IPS-15b (cell line): Measurements from ENCODE around the gene DUSP8.
"Not testable (repeated sequence)": the region's sequence is repeated elsewhere in the genome, so short reads cannot be mapped to it uniquely, and the experiment has no call there.

Experiments
- H3K27me3 ChIP-seq: one replicate; pipeline ENCODE4 v1.6.1; 2013; ENCODE audit warnings: low read length; ENCODE audit not compliant: control insufficient read depth, insufficient read depth
- H3K36me3 ChIP-seq: one replicate; pipeline ENCODE4 v1.6.1; 2013; ENCODE audit warnings: low read length; ENCODE audit not compliant: control insufficient read depth, insufficient read depth
- H3K4me1 ChIP-seq: one replicate; pipeline ENCODE4 v1.6.1; 2013; ENCODE audit warnings: mild to moderate bottlenecking, low read length; ENCODE audit not compliant: control insufficient read depth, insufficient read depth
- H3K4me3 ChIP-seq: one replicate; pipeline ENCODE4 v1.5.1; 2013; ENCODE audit warnings: low read depth, low read length
- H3K9ac ChIP-seq: one replicate; pipeline ENCODE4 v1.6.1; 2013; ENCODE audit warnings: low read depth, mild to moderate bottlenecking, low read length
- H3K9me3 ChIP-seq: one replicate; pipeline ENCODE4 v1.6.1; 2013; ENCODE audit warnings: mild to moderate bottlenecking, low read length; ENCODE audit not compliant: control insufficient read depth, insufficient read depth

Gene DUSP8

DNA sequence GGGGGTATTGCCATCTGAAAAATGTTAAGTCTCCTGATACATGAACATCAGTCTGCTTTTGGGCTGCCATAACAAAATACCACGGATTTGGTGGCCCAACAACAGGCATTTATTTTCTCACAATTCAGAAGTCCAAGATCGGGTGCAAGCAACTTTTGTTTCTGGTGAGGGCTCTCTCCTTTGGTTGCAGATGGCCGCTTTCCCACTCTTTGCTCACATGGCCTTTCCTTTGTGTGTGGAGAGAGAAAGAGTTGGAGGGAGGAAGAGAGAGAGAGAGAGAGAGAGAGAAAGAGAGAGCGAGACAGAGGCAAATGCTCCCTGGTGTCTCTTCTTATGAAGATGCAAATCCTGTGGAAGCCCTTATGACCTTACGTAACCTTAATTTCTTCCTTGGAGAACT, 28.6 kb upstream of the DUSP8 start:
- Histone ChIP-seq H3K4me3 (no peak overlapping the region), H3K9me3 (no peaks in the 10 kb centered on the region), H3K4me1 (peaks cover 16% of the 10 kb centered on the region), H3K9ac (no peak overlapping the region), H3K36me3 (no peaks in the 10 kb centered on the region), H3K27me3 (peaks cover 4% of the 10 kb centered on the region)

GRCh38 chr11:1598816-1599215, 26.7 kb upstream of the DUSP8 start:
- Histone ChIP-seq H3K27me3 (peaks cover 4% of the 10 kb centered on the region), H3K36me3 (no peaks in the 10 kb centered on the region)

DNA sequence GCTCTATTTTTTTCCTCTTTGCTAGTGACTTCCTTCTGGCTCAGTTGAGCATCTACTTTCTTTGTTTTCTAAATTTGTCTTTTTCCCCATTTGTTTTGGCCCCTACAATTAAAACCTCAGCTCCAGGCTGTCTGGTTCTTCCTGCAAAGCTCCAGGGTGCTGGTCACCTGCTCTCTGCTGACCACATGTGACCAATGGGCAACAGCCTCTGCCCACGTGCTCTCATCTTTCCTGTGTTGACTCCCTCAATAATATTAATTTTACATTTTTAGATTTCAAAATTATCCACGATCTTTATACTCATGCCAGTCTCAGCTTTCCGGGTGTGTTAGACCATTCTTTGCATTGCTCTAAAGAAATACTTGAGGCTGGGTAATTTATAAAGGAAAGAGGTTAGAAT, 26.3 kb upstream of the DUSP8 start:
- not testable (repeated sequence) for H3K27me3 ChIP-seq, H3K9me3 ChIP-seq, H3K4me3 ChIP-seq, H3K9ac ChIP-seq, H3K36me3 ChIP-seq
- H3K4me1 ChIP-seq, result peaks cover 17% of the 10 kb centered on the region

More at GRCh38 chr11:1598816-1599215, 26.7 kb upstream of the DUSP8 start:
- Histone ChIP-seq H3K4me1 (peaks cover 17% of the 10 kb centered on the region), H3K4me3 (no peak overlapping the region), H3K9ac (no peak overlapping the region), H3K9me3 (no peaks in the 10 kb centered on the region)

GRCh38 chr11:1597994-1598380, 25.9 kb upstream of the DUSP8 start, which contains the start of gene KRTAP5-2:
TSS of gene KRTAP5-2 (minus strand) at chr11:1598294. CDS start at chr11:1598250, 44 bp downstream.
- peaks cover 4% of the 10 kb centered on the region for H3K27me3 ChIP-seq
- H3K9ac ChIP-seq, result no peak within 1 kb of the TSS
- no peak within 1 kb of the TSS for H3K4me3 ChIP-seq

DNA sequence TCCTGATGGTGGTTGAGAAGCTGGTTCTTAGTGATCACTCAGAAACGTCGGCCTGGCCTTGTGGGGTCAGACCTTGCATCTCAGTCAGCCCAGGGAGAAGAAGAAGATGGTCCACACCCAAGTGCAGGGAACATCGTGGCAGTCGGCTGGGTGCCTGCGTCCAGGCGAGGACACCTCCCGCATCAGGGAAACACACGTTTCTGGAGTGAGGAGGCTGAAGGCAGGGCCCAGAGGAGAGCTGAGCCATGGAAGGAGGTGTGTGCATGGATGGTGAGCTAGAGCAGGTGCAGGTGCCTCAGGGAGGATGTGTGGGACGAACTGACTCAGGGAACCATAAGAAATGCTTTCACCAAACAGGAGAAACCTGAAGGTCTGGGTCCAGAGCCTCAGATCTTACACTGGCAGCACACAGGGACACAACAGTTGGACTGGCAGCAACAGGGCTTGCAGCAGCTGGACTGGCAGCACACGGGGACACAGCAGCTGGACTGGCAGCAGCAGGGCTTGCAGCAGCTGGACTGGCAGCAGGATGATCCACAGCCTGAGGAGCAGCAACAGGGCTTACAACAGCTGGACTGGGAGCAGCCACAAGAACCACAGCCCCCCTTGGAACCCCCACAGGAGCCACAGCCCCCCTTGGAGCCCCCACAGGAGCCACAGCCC, 25.4 kb upstream of the DUSP8 start:
- Histone ChIP-seq H3K9ac (no peak overlapping the region), H3K27me3 (peaks cover 4% of the 10 kb centered on the region), H3K4me1 (peaks cover 17% of the 10 kb centered on the region), H3K36me3 (no peaks in the 10 kb centered on the region), H3K9me3 (no peaks in the 10 kb centered on the region), H3K4me3 (no peak overlapping the region)

More at GRCh38 chr11:1597994-1598380, 25.9 kb upstream of the DUSP8 start, which contains the start of gene KRTAP5-2:
- Histone ChIP-seq H3K36me3 (no peaks in the 10 kb centered on the region), H3K9me3 (no peaks in the 10 kb centered on the region), H3K4me1 (peaks cover 17% of the 10 kb centered on the region)

GRCh38 chr11:1596576-1597121, 24.6 kb upstream of the DUSP8 start:
- H3K9me3 ChIP-seq, H3K36me3 ChIP-seq, H3K27me3 ChIP-seq, H3K4me3 ChIP-seq: not testable (repeated sequence)
- Histone ChIP-seq H3K4me1 (peaks cover 17% of the 10 kb centered on the region), H3K9ac (peak overlapping the region; percentile 65)

- H3K27me3 ChIP-seq, H3K9me3 ChIP-seq, H3K36me3 ChIP-seq, H3K9ac ChIP-seq, H3K4me3 ChIP-seq: not testable (repeated sequence)
- H3K4me1 ChIP-seq, result peaks cover 17% of the 10 kb centered on the region
These were observed 24.0 kb upstream of the DUSP8 start for GRCh38 chr11:1595994-1596575.

- H3K4me3 ChIP-seq, result no peak overlapping the region
- no peaks in the 10 kb centered on the region for H3K9me3 ChIP-seq
- H3K4me1 ChIP-seq, result peaks cover 13% of the 10 kb centered on the region
- peaks cover 4% of the 10 kb centered on the region for H3K27me3 ChIP-seq
- H3K9ac ChIP-seq, result no peak overlapping the region
- H3K36me3 ChIP-seq, result no peaks in the 10 kb centered on the region
These were observed 20.6 kb upstream of the DUSP8 start for GRCh38 chr11:1592628-1593027.

DNA sequence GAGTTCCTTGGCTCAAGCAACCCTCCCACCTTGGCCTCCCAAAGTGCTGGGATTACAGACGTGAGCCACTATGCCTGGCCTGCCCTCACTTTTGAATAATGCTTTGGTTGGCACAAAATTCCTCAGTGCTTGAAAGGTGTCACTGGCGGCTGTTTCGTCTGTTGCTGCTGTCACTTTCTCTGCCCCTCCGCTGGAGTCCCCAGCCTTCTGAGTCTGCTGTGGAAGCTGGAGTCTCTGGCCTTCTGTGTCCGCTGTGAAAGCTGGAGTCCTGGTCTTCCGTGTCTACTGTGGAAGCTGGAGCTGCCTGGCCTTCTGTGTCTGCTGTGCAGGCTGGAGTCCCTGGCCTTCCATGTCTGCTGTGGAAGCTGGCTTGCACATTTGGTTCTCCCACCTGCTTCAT, 17.9 kb upstream of the DUSP8 start:
- Histone ChIP-seq H3K27me3 (no peaks in the 10 kb centered on the region), H3K4me1 (no peaks in the 10 kb centered on the region), H3K9ac (no peak overlapping the region), H3K9me3 (no peaks in the 10 kb centered on the region), H3K36me3 (no peaks in the 10 kb centered on the region), H3K4me3 (no peak overlapping the region)

- not testable (repeated sequence) for H3K36me3 ChIP-seq, H3K9ac ChIP-seq, H3K27me3 ChIP-seq, H3K4me1 ChIP-seq, H3K9me3 ChIP-seq, H3K4me3 ChIP-seq
These were observed 17.3 kb upstream of the DUSP8 start for GRCh38 chr11:1589191-1589963.

DNA sequence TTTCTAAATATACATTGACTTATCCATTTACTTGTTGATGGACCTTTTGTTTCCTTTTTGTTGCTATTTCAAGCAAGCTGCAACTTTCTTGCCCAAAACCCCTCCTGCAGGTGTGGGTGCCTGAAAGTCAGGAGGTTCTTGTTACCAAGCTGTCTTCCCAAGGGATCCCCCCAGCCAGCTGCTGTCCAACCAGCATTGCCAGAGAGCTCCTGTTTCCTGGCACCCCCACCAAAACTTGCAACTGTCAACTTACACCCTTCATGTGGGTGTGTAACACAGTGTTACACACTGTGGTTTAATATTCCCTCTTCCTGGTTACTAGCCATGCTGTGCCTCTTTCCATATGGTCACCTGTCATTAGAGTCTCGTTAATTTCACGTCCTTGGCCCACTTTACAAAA, 14.6 kb upstream of the DUSP8 start:
- H3K27me3 ChIP-seq, result no peaks in the 10 kb centered on the region
- H3K4me3 ChIP-seq, result no peak overlapping the region
- H3K36me3 ChIP-seq, result no peaks in the 10 kb centered on the region
- H3K9me3 ChIP-seq, result no peaks in the 10 kb centered on the region
- H3K9ac ChIP-seq, result no peak overlapping the region
- no peaks in the 10 kb centered on the region for H3K4me1 ChIP-seq
